Measurements from ENCODE around the gene SLC7A14.

Gene SLC7A14

GRCh38 chr3:170585937-170586310, at the start of gene SLC7A14:
SLC7A14 (minus strand) TSS chr3:170586075; CDS start chr3:170526936, 59,139 bp downstream.
- DNase-seq (ENCODE audit: low spot score): no peak

DNA sequence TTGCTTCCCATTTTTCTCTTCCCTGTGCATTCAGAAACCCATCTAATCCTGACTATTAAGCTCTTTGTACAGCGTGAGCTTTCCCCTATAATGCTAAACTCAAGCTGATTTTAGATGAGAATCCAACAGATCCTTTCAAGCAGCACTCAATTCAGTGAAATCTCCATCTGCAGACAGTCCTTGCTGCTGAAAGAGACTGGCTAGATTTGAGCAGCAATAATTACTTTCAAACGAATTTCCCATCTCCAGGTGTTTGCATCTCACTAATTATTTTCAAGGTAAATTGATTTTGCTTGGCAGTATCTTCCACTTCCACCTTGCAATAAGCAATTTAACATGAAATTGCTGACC, 49.5 kb upstream of the SLC7A14 start:
- DNase-seq (ENCODE audit: low spot score): no peak

GRCh38 chr3:170634663-170635384, 48.9 kb upstream of the SLC7A14 start:
- peak; percentile 40 for DNase-seq (ENCODE audit: low spot score)

- DNase-seq (ENCODE audit: low spot score): no peak
Observed at GRCh38 chr3:170633573-170633972, 47.7 kb upstream of the SLC7A14 start.

GRCh38 chr3:170632780-170633179, 46.9 kb upstream of the SLC7A14 start:
- DNase-seq (ENCODE audit: low spot score): peak; percentile 54

DNA sequence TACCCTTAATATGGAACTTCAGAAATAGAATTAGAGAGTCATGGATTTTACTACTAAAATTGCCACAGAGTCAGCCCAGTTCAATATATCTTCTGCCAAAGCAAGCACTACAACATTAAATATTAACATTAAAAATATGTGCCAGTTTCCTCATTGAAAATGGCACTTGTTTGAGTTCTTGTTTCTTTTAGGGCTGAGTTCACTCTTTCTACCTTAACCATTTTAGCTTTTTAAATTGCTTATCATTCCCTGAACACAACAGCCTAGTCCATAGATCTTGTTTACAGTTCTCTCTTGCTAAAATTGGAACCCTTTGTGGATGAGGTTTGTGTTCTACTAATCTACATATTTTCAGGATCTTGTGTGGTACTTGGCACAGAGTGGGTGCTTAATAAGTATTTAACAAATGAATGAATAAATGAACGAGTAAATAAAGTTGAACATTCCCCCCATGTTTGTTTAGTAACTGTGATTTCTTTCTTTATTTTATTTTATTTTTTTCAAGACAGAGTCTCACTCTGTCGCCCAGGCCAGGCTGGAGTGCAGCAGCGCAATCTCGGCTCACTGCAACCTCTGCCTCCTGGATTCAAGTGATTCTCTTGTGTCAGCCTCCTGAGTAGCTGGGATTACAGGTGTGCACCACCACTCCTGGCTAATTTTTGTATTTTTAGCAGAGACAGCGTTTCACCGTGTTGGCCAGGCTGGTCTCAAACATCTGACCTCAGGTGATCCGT, 46.0 kb upstream of the SLC7A14 start:
- no peak for DNase-seq (ENCODE audit: low spot score)

DNA sequence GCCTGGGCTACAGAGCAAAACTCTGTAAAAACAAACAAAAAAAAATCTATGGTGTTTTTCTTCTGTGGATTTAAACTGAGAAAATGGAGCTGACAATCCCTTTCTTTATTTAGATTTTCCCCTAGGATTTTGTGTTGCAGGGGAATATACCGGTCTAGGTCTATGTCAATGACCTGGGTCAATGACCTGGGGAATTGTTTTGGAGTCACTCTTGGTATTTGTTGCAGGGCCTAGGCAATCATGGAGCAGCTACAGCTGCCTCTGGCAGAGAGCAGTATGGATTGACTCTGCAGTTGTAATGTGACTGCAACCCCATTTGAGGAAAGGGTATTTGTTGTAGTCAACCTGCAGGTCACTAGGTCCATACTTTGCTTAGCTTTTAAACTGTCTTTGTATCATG, 37.6 kb upstream of the SLC7A14 start:
- no peak for DNase-seq (ENCODE audit: low spot score)

DNA sequence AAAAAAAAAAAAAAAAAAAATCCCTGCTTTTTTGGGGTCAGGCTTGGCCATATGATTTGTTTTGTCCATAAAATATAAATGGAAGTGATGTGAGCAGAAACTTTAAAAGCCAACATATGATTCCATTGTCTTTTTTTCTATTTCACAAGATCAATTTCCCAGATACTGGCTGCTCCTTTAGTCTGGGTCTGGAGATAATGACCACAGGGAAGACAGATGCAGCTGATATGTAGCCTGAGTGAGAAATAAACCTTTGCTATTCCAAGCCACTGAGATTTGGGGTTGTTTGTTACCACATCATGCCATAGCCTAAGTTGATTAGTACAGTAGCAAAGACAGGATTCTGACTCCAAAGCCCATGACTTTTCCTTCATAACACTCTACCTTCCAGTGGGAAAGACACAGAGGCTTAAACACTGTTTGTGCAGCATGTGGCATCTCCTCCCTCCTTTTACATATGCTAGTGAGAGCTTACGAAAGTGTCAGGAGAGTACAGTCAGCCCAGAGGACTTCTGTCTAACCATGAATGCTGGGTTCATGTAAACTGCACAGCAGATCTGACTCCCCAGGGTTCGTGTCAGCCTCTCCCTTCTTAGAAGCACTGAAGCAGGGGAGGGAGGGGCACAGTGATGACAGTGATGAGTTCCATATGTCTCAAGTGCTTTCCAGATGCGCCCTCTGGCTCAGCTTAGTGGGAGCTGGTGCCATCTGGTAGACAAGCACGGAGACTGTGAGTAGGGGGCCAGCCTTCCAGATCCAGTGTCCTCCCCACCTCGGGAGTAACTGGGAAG, 36.7 kb upstream of the SLC7A14 start:
- DNase-seq (ENCODE audit: low spot score): no peak

GRCh38 chr3:170621256-170621655, 35.4 kb upstream of the SLC7A14 start:
- DNase-seq (ENCODE audit: low spot score): no peak

- no peak for DNase-seq (ENCODE audit: low spot score)
Observed at GRCh38 chr3:170614214-170614966, 28.5 kb upstream of the SLC7A14 start.

DNA sequence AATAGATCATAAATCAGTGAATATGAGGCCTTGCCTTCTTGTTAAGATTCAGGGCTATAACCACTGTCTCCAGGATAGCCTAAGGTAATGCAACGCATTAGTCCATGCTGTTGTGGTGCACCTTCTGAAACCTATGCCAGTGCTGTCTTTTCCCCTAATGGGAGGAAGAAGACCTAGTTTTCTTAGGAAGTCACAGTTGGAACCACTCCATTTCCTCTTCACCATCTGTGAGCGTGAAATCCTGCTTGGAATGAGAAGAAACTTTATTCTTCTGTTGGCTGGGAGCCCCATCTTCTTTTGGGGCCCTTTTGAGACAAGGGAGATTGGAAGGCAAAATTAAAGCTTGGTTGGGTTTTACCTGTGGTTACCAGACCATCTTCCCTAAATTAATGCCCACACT, 25.9 kb upstream of the SLC7A14 start:
- no peak for DNase-seq (ENCODE audit: low spot score)

DNA sequence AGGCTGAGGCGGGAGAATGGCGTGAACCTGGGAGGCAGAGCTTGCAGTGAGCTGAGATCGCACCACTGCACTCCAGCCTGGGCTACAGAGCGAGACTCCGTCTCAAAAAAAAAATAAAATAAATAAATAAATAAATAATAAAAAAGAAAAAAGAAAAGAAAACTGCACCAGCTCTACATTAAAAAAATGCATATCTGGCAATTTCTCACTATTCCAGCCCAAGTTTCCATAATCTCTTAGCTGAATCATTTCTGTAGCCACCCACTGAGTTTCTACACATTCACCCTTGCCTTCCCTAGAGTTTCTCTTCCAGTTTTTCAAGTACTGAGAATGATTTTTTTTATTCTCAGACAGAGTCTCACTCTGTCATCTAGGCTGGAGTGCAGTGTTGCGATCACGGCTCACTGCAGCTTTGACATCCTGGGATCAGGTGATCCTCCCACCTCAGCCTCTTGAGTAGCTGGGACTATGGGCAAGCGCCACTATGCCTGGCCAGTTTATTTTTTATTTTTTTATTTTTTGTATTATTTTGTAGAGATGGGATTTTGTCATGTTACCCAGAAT, 24.5 kb upstream of the SLC7A14 start:
- DNase-seq (ENCODE audit: low spot score): no peak

DNA sequence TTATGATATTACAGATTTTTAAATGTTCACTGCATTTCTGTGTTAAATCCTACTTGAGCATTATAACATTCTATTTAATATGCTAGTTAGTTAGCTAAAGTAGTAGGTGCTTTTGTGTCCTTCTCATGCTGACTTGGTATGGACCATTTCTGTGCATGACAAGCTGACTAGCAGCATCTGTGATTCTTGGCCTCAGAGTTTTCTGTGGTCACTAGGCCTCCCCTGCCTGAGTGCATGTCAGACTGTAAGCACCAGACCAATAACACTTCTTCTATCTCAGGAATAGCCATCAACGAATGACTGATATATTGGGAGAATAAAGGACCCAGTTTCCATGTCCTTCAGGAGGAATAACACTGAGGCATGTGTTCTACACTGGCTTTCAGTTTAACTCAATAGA, 22.6 kb upstream of the SLC7A14 start:
- no peak for DNase-seq (ENCODE audit: low spot score)

DNA sequence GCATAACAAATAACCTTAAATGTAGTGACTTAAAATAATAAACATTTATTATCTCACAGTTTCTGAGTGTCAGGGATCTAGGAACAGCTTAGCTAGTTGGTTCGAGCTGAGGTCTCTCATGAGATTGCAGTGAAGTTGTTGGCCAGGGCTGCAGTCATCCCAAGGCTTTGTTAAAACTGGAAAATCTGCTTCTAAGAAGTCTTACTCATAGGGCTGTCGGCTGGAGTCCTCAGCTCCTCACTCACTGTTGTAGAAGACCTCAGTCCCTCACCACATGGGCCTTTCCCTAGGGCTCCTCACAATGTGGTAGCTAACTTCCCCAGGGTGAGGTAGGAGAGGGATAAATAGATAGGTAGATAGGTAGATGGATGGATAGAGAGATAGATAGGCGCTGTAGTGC, 20.8 kb upstream of the SLC7A14 start:
- DNase-seq (ENCODE audit: low spot score): no peak

GRCh38 chr3:170605490-170605889, 19.6 kb upstream of the SLC7A14 start:
- no peak for DNase-seq (ENCODE audit: low spot score)

DNA sequence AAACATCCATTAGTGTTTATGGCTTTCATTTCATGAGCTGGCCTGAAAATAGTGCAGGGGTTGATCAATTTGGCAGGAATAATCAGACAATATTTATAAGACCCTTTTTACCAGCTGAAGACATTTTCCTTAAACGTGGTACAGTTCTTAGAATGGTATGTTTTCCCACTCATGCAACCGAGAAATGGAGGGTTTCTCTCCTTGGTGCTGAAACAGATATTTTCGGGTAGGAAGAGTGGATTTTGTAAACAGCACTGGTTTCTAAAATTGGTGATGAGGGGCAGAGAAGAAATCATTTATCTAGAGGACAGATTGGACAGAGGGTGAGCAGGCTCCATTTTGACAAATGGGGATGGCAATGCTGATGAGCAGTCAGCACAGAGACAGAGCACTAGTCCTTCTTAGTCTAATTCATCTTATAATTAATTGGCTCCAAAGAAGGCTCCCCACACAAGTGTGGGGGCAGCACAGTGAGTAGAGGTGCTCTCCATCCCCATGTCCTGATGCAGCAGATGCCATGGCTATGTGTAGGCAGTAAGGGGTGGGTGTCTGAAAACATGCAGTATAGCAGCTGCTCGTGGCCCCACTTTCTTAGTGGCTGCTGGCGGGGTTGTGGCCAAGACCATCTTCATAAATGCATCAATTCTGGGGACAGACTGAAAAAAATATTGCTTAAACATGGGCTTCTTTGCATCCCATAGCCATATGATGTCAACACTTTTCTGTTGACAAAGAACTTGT, 18.1 kb upstream of the SLC7A14 start:
- no peak for DNase-seq (ENCODE audit: low spot score)

GRCh38 chr3:170602556-170602955, 16.7 kb upstream of the SLC7A14 start:
- DNase-seq (ENCODE audit: low spot score): no peak

DNA sequence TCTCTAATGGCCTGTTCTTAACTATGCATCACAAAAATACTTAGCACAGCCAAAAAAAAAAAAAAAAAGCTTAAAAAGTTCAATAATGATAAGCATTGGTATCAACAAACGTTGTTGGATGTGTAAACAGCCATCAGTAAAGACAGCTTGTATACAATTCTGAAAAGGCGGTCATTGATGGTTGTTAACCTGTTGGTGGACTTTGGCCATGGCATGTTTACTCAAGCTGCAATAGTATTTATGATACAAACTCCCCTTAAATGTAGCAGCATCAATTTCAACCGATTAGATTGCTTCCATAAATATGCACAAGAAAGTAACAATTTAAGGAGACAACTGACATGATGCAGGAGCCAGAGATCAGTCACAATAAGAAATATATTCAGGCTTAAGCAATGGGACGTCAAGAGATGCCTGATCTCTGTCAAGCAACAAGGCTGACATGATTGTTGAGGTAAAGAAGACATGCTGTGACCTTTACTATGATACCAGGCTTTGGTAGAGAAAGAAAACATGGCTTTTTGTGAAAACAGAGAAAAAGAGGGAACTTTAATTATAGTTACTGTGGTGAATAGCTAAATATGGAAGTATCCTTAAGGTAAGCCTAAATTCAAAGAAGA, 14.2 kb upstream of the SLC7A14 start:
- no peak for DNase-seq (ENCODE audit: low spot score)

DNA sequence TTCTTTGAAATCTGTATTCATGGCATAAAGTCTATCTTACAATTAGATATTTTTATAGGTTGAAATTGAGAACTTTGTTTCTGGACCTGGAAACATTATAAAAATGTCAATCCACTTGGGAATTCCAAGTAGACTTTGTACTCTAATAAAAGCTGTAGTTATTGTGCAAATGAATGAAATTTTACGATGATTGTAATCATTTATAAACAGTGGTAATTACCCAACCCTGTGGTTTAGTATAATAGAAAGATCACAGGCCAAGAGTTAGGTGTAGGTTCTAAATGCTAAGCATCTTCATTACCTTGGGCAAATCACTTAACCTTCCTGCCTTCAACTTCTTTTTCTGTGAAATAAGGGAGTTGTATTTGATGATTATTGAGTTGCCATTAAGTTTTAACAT, 13.2 kb upstream of the SLC7A14 start:
- DNase-seq (ENCODE audit: low spot score): no peak

- DNase-seq (ENCODE audit: low spot score): no peak
Observed at GRCh38 chr3:170598091-170598502, 12.2 kb upstream of the SLC7A14 start.

DNA sequence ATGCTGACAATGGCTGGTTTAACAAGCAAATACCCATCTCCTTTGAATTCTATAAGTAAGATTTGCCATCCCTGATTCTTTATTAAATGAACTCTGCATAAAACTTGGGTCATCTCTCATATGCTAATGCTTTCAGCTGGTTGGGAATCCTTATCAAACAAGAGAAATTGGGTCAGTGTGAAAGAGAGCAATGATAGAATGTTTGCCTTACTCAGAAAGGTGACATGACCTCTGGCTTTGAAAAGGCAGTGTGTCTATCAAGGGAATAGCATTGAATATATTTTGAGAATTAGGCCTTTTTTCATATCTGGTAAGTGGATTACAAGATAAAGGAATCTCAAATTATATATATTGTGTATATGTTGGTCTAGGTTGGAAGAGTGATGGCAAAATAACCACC, 8.7 kb upstream of the SLC7A14 start:
- DNase-seq (ENCODE audit: low spot score): no peak
